Epithelial cell of esophagus (primary cell): Measurements from ENCODE around the gene LYPD6B.

Experiments
- DNase-seq: peaks from one replicate; pipeline ENCODE4 v3.0.0; 2010; ENCODE audit warnings: low read depth
- H3K4me3 ChIP-seq: 2 replicates; pipeline ENCODE4 v1.5.1; 2011; ENCODE audit warnings: mild to moderate bottlenecking, low read length, control low read depth
- CTCF ChIP-seq: IDR thresholded peaks from 2 replicates; pipeline ENCODE4 v1.5.1; 2011; ENCODE audit warnings: low read depth, mild to moderate bottlenecking, low read length, control low read depth, inconsistent platforms; ENCODE audit not compliant: insufficient read depth; ENCODE audit errors: missing control alignments

The LYPD6B gene

DNA sequence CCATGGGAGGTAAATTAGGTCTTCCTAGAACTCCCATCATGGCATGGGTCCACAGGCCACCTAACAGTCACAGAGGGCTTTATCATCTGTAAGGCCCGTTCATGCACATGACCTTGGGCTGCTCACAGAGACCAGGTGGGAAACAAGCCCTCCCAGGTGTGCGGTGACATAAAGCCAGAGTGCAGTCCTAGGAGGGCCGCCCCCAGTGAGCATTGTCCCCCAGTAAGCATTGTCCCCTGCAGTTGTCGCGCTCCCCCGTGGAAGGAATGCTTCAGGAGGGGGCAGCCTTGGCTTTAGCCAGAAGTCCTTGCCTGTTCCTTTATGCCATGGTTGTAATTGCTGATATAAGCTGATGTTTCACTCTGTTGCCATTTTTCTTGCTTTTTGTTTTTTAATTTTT, 41.7 kb upstream of the LYPD6B start:
- no peak for TF ChIP-seq CTCF
- H3K4me3 ChIP-seq = no peak overlapping the region
- no peak for DNase-seq

DNA sequence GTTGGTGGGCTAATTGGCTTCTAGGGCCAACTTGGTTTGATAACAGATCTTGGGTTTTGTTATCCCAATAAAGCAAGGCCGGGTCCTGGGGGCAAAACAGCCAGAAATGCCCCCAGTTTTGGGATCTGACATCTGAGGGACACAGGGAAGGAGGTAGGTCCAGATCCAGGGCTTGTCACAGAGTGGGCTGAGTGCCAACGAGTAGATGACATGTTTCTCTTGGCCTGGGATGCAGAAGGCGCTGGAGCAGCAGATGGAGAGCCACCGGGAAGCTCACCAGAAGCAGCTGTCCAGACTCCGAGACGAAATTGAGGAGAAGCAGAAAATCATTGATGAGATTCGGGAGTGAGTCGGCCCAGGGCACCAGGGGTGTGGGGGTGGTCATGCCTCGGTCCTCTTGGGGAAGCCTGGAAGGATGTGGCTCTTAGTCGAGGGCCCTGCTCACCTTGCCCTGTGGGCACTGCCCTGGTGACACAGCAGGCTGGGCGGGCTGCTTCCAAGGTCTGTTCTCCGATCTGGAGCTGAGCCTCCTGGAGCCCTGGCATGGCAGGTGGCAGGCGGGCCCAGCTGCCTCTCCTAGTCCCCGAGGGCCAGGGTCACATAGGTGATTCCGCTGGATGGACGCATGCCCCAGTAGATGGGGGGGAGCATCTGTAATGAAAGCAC, 40.2 kb upstream of the LYPD6B start:
- no peak overlapping the region for H3K4me3 ChIP-seq
- no peak for TF ChIP-seq CTCF
- DNase-seq = no peak

GRCh38 chr2:148998831-148999200, 39.7 kb upstream of the LYPD6B start:
- no peak for TF ChIP-seq CTCF
- no peak overlapping the region for H3K4me3 ChIP-seq
- DNase-seq = no peak

GRCh38 chr2:148999451-148999921, 39.0 kb upstream of the LYPD6B start:
- no peak for TF ChIP-seq CTCF

DNA sequence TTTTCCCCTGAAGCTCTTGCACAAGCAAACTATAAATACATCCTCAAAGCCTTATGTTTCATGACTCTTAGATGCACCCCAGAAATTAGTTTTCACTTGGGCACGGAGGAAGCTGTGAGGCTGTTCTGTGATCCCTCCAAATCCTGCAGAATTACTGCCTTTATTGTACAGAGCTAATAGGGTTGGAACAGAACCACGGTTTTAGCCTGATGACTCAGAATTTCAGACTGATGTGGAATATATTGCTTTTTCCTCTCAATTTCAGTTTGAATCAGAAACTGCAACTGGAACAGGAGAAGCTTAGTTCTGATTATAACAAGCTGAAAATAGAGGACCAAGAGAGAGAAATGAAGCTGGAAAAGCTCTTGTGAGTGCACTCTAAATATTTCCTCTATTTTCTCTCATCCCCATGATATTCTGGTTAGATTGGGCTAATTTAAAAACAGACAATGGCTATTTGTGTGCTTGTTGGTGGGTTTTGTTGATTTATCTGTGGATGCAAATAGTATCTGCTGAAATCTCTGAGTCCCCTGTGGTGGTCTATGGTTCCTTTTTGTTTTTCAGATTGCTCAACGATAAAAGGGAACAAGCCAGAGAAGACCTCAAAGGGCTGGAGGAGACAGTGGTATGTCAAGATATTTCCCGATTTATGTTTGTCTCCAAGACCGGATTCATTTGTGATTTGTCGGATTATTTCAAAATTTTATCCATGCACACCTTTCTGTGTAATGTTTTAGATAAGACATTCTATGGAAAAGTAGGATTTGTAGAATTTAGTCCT, 38.2 kb upstream of the LYPD6B start:
- no peak for DNase-seq
- TF ChIP-seq CTCF = no peak
- H3K4me3 ChIP-seq = no peak overlapping the region

More at GRCh38 chr2:148999451-148999921, 39.0 kb upstream of the LYPD6B start:
- no peak overlapping the region for H3K4me3 ChIP-seq
- DNase-seq = no peak

- no peak overlapping the region for H3K4me3 ChIP-seq
- no peak for DNase-seq
- no peak for TF ChIP-seq CTCF
These were observed 37.0 kb upstream of the LYPD6B start for GRCh38 chr2:149001496-149001895.

GRCh38 chr2:149002378-149002890, 36.1 kb upstream of the LYPD6B start:
- DNase-seq = no peak
- no peak for TF ChIP-seq CTCF
- H3K4me3 ChIP-seq = no peak overlapping the region
